Aorta (tissue), 5 donors: ENCODE measurements around the gene C1GALT1. TPM values are rescaled to one million over a fixed set of nuclear protein-coding genes. Genes with fewer than 3 reads are reported as not detected.
A peak's percentile ranks its signal among the peaks of the same experiment; 100 is the strongest.
"Not testable (repeated sequence)": the region's sequence is repeated elsewhere in the genome, so short reads cannot be mapped to it uniquely, and the experiment has no call there.

Source experiments
- ATAC-seq: fragments of 200-7000 bp; cut with Tn5 transposase; one replicate; pipeline ENCODE4 v1.9.1; 2022; ENCODE audit warnings: moderate library complexity; ENCODE audit not compliant: low FRiP score
- DNase-seq, 2 donors: peaks; one replicate each; pipeline ENCODE4 v3.0.0-alpha.2; 2020
- H3K27ac ChIP-seq, 2 donors: one replicate each; pipeline ENCODE4 v1.5.1; 2013; ENCODE audit warnings: low read length in 2 of 2, mild to moderate bottlenecking in 2 of 2, moderate library complexity in 2 of 2, control low read depth in 1 of 2, inconsistent platforms in 1 of 2, low read depth in 1 of 2
- H3K27me3 ChIP-seq, 2 donors: one replicate each; pipeline ENCODE4 v1.6.1; 2013; ENCODE audit warnings: control low read depth in 1 of 2, low read length in 1 of 2, mild to moderate bottlenecking in 1 of 2, moderate library complexity in 1 of 2; ENCODE audit not compliant: insufficient read depth in 2 of 2, control insufficient read depth in 1 of 2
- H3K36me3 ChIP-seq, 2 donors: one replicate each; pipeline ENCODE4 v1.6.1; 2013; ENCODE audit warnings: control low read depth in 1 of 2, low read length in 1 of 2, mild to moderate bottlenecking in 1 of 2; ENCODE audit not compliant: insufficient read depth in 2 of 2, control insufficient read depth in 1 of 2
- H3K4me1 ChIP-seq, 2 donors: one replicate each; pipeline ENCODE4 v1.6.1; 2013; ENCODE audit warnings: low read length in 2 of 2, control low read depth in 1 of 2, mild to moderate bottlenecking in 1 of 2, moderate library complexity in 1 of 2; ENCODE audit not compliant: insufficient read depth in 2 of 2, control insufficient read depth in 1 of 2
- H3K4me3 ChIP-seq, 2 donors: one replicate each; pipeline ENCODE4 v1.5.1; 2013; ENCODE audit warnings: low read length in 2 of 2, control low read depth in 1 of 2, mild to moderate bottlenecking in 1 of 2
- H3K9me3 ChIP-seq: one replicate; pipeline ENCODE4 v1.6.1; 2013; ENCODE audit warnings: mild to moderate bottlenecking, low read length; ENCODE audit not compliant: control insufficient read depth
- WGBS, 2 donors: extraction: QIAGEN DNeasy Blood & Tissue Kit; methylation state at CpG; one replicate each; pipeline ENCODE4 v1.1.7; 2013; 5-methylcytosine and 5-hydroxymethylcytosine counted together
- intact Hi-C, 2 donors: fragments of 100-400 bp; cut with DNase I; formaldehyde crosslinking; loops; one replicate each; pipeline versions ENCODE4 v1.14.2 to v1.15.0; 2022
- polyA plus RNA-seq, 2 donors: library from polyadenylated mRNA; stranded (reverse); fragments of 200-250 nt; gene quantifications; one replicate each; pipeline ENCODE4 v1.2.3, GENCODE V29; 2013
- total RNA-seq, 2 donors: library from RNA; stranded (reverse); fragmentation: NEBNext Ultra II Directional; extraction: Animal tissue kit (Norgen Biotek cat#: 25700); gene quantifications; one replicate each; pipeline ENCODE4 v1.2.1, GENCODE V29; 2021
- donor health status: healthy with polysubstance abuse.
- donor health status: Bipolar disorder and iron deficiency.
- donor health status: DM: no; HTN: no; CAD: no.
- donor health status: DM: no; HTN: no; CAD: no.
- donor health status: DM: yes; HTN: yes; CAD: no.

The C1GALT1 gene
- total and polyA plus RNA-seq, 4 donors = 3.4 to 43.8 (median 13.5) TPM

- WGBS, 2 donors = 74 to 80% methylated on average over 3 of the region's 3 CpGs
- no peaks in the 10 kb centered on the region for H3K27me3 ChIP-seq
Observed at GRCh38 chr7:7146837-7147236, 35.5 kb upstream of the C1GALT1 start.

GRCh38 chr7:7148798-7149481 is 33.4 kb upstream of the C1GALT1 start:
- no peak for DNase-seq
- no peaks in the 10 kb centered on the region for H3K27me3 ChIP-seq
- H3K27ac ChIP-seq = no peak overlapping the region
- H3K4me1 ChIP-seq = no peaks in the 10 kb centered on the region
- H3K4me3 ChIP-seq = no peak overlapping the region
- 89 to 94% methylated on average over 7 of the region's 7 CpGs for WGBS, 2 donors
- H3K9me3 ChIP-seq = no peaks in the 10 kb centered on the region
- no peak for ATAC-seq
- no peaks in the 10 kb centered on the region for H3K36me3 ChIP-seq
- intact Hi-C loops = no loop called here

More at GRCh38 chr7:7146837-7147236, 35.5 kb upstream of the C1GALT1 start:
- Histone ChIP-seq H3K36me3 (no peaks in the 10 kb centered on the region), H3K9me3 (no peaks in the 10 kb centered on the region), H3K27ac (no peak overlapping the region), H3K4me3 (no peak overlapping the region), H3K4me1 (no peaks in the 10 kb centered on the region)
- no peak for ATAC-seq
- no peak for DNase-seq
- intact Hi-C loops = no loop called here

GRCh38 chr7:7151285-7151684 is 31.1 kb upstream of the C1GALT1 start:
- H3K27ac ChIP-seq = no peak overlapping the region
- DNase-seq (no peak), ATAC-seq (no peak)
- no peaks in the 10 kb centered on the region for H3K4me1 ChIP-seq
- H3K4me3 ChIP-seq = no peak overlapping the region
- H3K36me3 ChIP-seq = no peaks in the 10 kb centered on the region
- H3K27me3 ChIP-seq = no peaks in the 10 kb centered on the region
- 20 to 22% methylated on average over 3 of the region's 3 CpGs for WGBS, 2 donors
- intact Hi-C loops = no loop called here
- H3K9me3 ChIP-seq = no peaks in the 10 kb centered on the region

GRCh38 chr7:7151865-7152264 is 30.5 kb upstream of the C1GALT1 start:
- H3K27ac ChIP-seq = no peak overlapping the region
- H3K27me3 ChIP-seq = no peaks in the 10 kb centered on the region
- no peaks in the 10 kb centered on the region for H3K9me3 ChIP-seq
- no peak overlapping the region for H3K4me3 ChIP-seq
- intact Hi-C loops = no loop called here
- DNase-seq (no peak), ATAC-seq (no peak)
- WGBS, 2 donors = 88 to 94% methylated on average over 1 of the region's 1 CpG
- H3K4me1 ChIP-seq = no peaks in the 10 kb centered on the region
- H3K36me3 ChIP-seq = no peaks in the 10 kb centered on the region

GRCh38 chr7:7152315-7152714 is 30.0 kb upstream of the C1GALT1 start:
- DNase-seq = no peak
- no peak overlapping the region for H3K4me3 ChIP-seq
- WGBS, 2 donors = 95 to 98% methylated on average over 11 of the region's 11 CpGs
- no peaks in the 10 kb centered on the region for H3K27me3 ChIP-seq
- H3K9me3 ChIP-seq = no peaks in the 10 kb centered on the region
- no peak for ATAC-seq
- no peak overlapping the region for H3K27ac ChIP-seq
- no peaks in the 10 kb centered on the region for H3K4me1 ChIP-seq
- no peaks in the 10 kb centered on the region for H3K36me3 ChIP-seq
- intact Hi-C loops = no loop called here

GRCh38 chr7:7154355-7154754 is 28.0 kb upstream of the C1GALT1 start:
- 93 to 100% methylated on average over 1 of the region's 1 CpG for WGBS, 2 donors
- H3K4me3 ChIP-seq, intact Hi-C loops, H3K27ac ChIP-seq, H3K9me3 ChIP-seq, H3K4me1 ChIP-seq, H3K36me3 ChIP-seq, DNase-seq, ATAC-seq, H3K27me3 ChIP-seq: not testable (repeated sequence)

- ATAC-seq = no peak
- no peak for DNase-seq
Observed at GRCh38 chr7:7156663-7157062, 25.7 kb upstream of the C1GALT1 start.

GRCh38 chr7:7157177-7157886 is 25.0 kb upstream of the C1GALT1 start:
- no peak overlapping the region for H3K4me3 ChIP-seq
- DNase-seq = peak in 1 of 2 donors; percentile 47
- no peaks in the 10 kb centered on the region for H3K9me3 ChIP-seq
- no peak for ATAC-seq
- H3K27me3 ChIP-seq = no peaks in the 10 kb centered on the region
- no peaks in the 10 kb centered on the region for H3K36me3 ChIP-seq
- intact Hi-C loops = no loop called here
- no peak overlapping the region for H3K27ac ChIP-seq
- H3K4me1 ChIP-seq = no peaks in the 10 kb centered on the region
- WGBS, 2 donors = 51 to 59% methylated on average over 2 of the region's 2 CpGs

More at GRCh38 chr7:7156663-7157062, 25.7 kb upstream of the C1GALT1 start:
- Histone ChIP-seq H3K36me3 (no peaks in the 10 kb centered on the region), H3K4me1 (no peaks in the 10 kb centered on the region), H3K4me3 (no peak overlapping the region), H3K27me3 (no peaks in the 10 kb centered on the region), H3K9me3 (no peaks in the 10 kb centered on the region), H3K27ac (no peak overlapping the region)
- intact Hi-C loops = no loop called here
- WGBS, 2 donors = 68 to 75% methylated on average over 4 of the region's 4 CpGs

- intact Hi-C loops = no loop called here
- no peak overlapping the region for H3K4me3 ChIP-seq
- H3K27ac ChIP-seq = no peak overlapping the region
- ATAC-seq (no peak), DNase-seq (no peak)
- no peaks in the 10 kb centered on the region for H3K36me3 ChIP-seq
- no peaks in the 10 kb centered on the region for H3K4me1 ChIP-seq
- no peaks in the 10 kb centered on the region for H3K9me3 ChIP-seq
- no peaks in the 10 kb centered on the region for H3K27me3 ChIP-seq
Observed at GRCh38 chr7:7157887-7158271, 24.5 kb upstream of the C1GALT1 start.
